MM.1S (cell line): ENCODE data around the gene KYAT1.

ENCODE experiments used
- EZH2 ChIP-seq: fragments of 300-600 bp; sonication (generic); optimal IDR thresholded peaks from 2 replicates; pipeline ENCODE3; 2017; ENCODE audit warnings: low read depth, mild to moderate bottlenecking, antibody characterized with exemption, low read length, mixed read lengths
- TF ChIP-seq, protein P1 (sequence below): fragments of 300-600 bp; sonication (generic); IDR thresholded peaks from 2 replicates; pipeline ENCODE4 v1.5.1; 2016; ENCODE audit warnings: antibody characterized with exemption, low read length, mixed read lengths

GRCh38 chr9:128911529-128912035 is 29.8 kb upstream of the KYAT1 start:
- TF ChIP-seq, protein P1, sequence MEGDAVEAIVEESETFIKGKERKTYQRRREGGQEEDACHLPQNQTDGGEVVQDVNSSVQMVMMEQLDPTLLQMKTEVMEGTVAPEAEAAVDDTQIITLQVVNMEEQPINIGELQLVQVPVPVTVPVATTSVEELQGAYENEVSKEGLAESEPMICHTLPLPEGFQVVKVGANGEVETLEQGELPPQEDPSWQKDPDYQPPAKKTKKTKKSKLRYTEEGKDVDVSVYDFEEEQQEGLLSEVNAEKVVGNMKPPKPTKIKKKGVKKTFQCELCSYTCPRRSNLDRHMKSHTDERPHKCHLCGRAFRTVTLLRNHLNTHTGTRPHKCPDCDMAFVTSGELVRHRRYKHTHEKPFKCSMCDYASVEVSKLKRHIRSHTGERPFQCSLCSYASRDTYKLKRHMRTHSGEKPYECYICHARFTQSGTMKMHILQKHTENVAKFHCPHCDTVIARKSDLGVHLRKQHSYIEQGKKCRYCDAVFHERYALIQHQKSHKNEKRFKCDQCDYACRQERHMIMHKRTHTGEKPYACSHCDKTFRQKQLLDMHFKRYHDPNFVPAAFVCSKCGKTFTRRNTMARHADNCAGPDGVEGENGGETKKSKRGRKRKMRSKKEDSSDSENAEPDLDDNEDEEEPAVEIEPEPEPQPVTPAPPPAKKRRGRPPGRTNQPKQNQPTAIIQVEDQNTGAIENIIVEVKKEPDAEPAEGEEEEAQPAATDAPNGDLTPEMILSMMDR, result no peak
- no peak for TF ChIP-seq EZH2
